Smooth muscle cell of the brain vasculature (primary cell): ENCODE results near the gene ACOT4.
"Not testable (repeated sequence)": the region's sequence is repeated elsewhere in the genome, so short reads cannot be mapped to it uniquely, and the experiment has no call there.

ENCODE experiments used
- DNase-seq: peaks from one replicate; pipeline ENCODE4 v3.0.0-alpha.2; 2012; ENCODE audit warnings: low read depth, low spot score

ACOT4 gene

GRCh38 chr14:73576391-73576790 lies 15.3 kb upstream of the ACOT4 start:
- DNase-seq, result no peak

- DNase-seq, result not testable (repeated sequence)
Observed at GRCh38 chr14:73577214-73577613, 14.5 kb upstream of the ACOT4 start.

GRCh38 chr14:73582102-73582979 lies 9.3 kb upstream of the ACOT4 start:
- DNase-seq, result not testable (repeated sequence)

GRCh38 chr14:73588695-73589094 lies 3.0 kb upstream of the ACOT4 start:
- DNase-seq, result no peak

- no peak for DNase-seq
Observed at GRCh38 chr14:73589116-73589515, 2.6 kb upstream of the ACOT4 start.

- not testable (repeated sequence) for DNase-seq
Observed at GRCh38 chr14:73590673-73591004, 1.0 kb upstream of the ACOT4 start.

GRCh38 chr14:73594491-73594890 lies 2.8 kb downstream of the ACOT4 start:
- no peak for DNase-seq

- DNase-seq, result no peak
Observed at GRCh38 chr14:73599499-73599898, 7.8 kb downstream of the ACOT4 start.

- DNase-seq, result no peak
Observed at GRCh38 chr14:73602994-73603393, 11.3 kb downstream of the ACOT4 start.

GRCh38 chr14:73606271-73606670 lies 14.6 kb downstream of the ACOT4 start:
- no peak for DNase-seq

GRCh38 chr14:73607241-73607640 lies 15.6 kb downstream of the ACOT4 start:
- no peak for DNase-seq

- DNase-seq, result no peak
Observed at GRCh38 chr14:73610687-73611086, 19.0 kb downstream of the ACOT4 start.

- no peak for DNase-seq
Observed at GRCh38 chr14:73612339-73613045, 20.8 kb downstream of the ACOT4 start, which contains the start of gene ACOT6. Gene ACOT6 (plus strand): TSS chr14:73612517. CDS start chr14:73612572, 55 bp downstream.

- no peak for DNase-seq
Observed at GRCh38 chr14:73613046-73613383, 21.3 kb downstream of the ACOT4 start.

- no peak for DNase-seq
Observed at GRCh38 chr14:73613419-73613963, 21.8 kb downstream of the ACOT4 start.

GRCh38 chr14:73616831-73617230 lies 25.2 kb downstream of the ACOT4 start:
- no peak for DNase-seq

- DNase-seq, result no peak
Observed at GRCh38 chr14:73619524-73619923, 27.9 kb downstream of the ACOT4 start.

GRCh38 chr14:73620268-73620667 lies 28.6 kb downstream of the ACOT4 start:
- no peak for DNase-seq

GRCh38 chr14:73623504-73624054 lies 31.9 kb downstream of the ACOT4 start:
- DNase-seq, result no peak

GRCh38 chr14:73625706-73626105 lies 34.0 kb downstream of the ACOT4 start:
- no peak for DNase-seq

GRCh38 chr14:73627151-73627558 lies 35.5 kb downstream of the ACOT4 start:
- DNase-seq, result no peak

- no peak for DNase-seq
Observed at GRCh38 chr14:73630009-73630780, 38.5 kb downstream of the ACOT4 start.
